Measurements from ENCODE around the gene TTYH2.

TTYH2 gene

GRCh38 chr17:74282587-74283370 is 69.4 kb downstream of the TTYH2 start:
- no peak for DNase-seq (ENCODE audit: low read depth in 3 of 3, low spot score in 1 of 3)

- DNase-seq (ENCODE audit: low read depth in 3 of 3, low spot score in 1 of 3): no peak
These were observed 70.0 kb downstream of the TTYH2 start for GRCh38 chr17:74283371-74283673.

GRCh38 chr17:74287031-74287602 is 73.7 kb downstream of the TTYH2 start:
- DNase-seq (ENCODE audit: low read depth in 3 of 3, low spot score in 1 of 3): no peak

GRCh38 chr17:74288785-74289184 is 75.4 kb downstream of the TTYH2 start:
- DNase-seq (ENCODE audit: low read depth in 3 of 3, low spot score in 1 of 3): no peak

- no peak for DNase-seq (ENCODE audit: low read depth in 3 of 3, low spot score in 1 of 3)
These were observed 76.3 kb downstream of the TTYH2 start for GRCh38 chr17:74289688-74290087.

GRCh38 chr17:74290340-74290739 is 77.0 kb downstream of the TTYH2 start:
- no peak for DNase-seq (ENCODE audit: low read depth in 3 of 3, low spot score in 1 of 3)

- no peak for DNase-seq (ENCODE audit: low read depth in 3 of 3, low spot score in 1 of 3)
These were observed 79.1 kb downstream of the TTYH2 start for GRCh38 chr17:74292495-74292894.

- no peak for DNase-seq (ENCODE audit: low read depth in 3 of 3, low spot score in 1 of 3)
These were observed 82.5 kb downstream of the TTYH2 start for GRCh38 chr17:74295625-74296547.

GRCh38 chr17:74296548-74296936 is 83.2 kb downstream of the TTYH2 start:
- DNase-seq (ENCODE audit: low read depth in 3 of 3, low spot score in 1 of 3): no peak

- DNase-seq (ENCODE audit: low read depth in 3 of 3, low spot score in 1 of 3): no peak
These were observed 84.6 kb downstream of the TTYH2 start for GRCh38 chr17:74297941-74298340.

- DNase-seq (ENCODE audit: low read depth in 3 of 3, low spot score in 1 of 3): no peak
These were observed 85.4 kb downstream of the TTYH2 start for GRCh38 chr17:74298778-74299177.

GRCh38 chr17:74299226-74300009 is 86.0 kb downstream of the TTYH2 start:
- no peak for DNase-seq (ENCODE audit: low read depth in 3 of 3, low spot score in 1 of 3)

- DNase-seq (ENCODE audit: low read depth in 3 of 3, low spot score in 1 of 3): no peak
These were observed 89.9 kb downstream of the TTYH2 start for GRCh38 chr17:74303305-74303704.

GRCh38 chr17:74304184-74304583 is 90.8 kb downstream of the TTYH2 start:
- DNase-seq (ENCODE audit: low read depth in 3 of 3, low spot score in 1 of 3): no peak

GRCh38 chr17:74305865-74306654 is 92.7 kb downstream of the TTYH2 start:
- DNase-seq (ENCODE audit: low read depth in 3 of 3, low spot score in 1 of 3): no peak

- no peak for DNase-seq (ENCODE audit: low read depth in 3 of 3, low spot score in 1 of 3)
These were observed 94.8 kb downstream of the TTYH2 start for GRCh38 chr17:74307984-74308773.

GRCh38 chr17:74309902-74310301 is 96.5 kb downstream of the TTYH2 start:
- DNase-seq (ENCODE audit: low read depth in 3 of 3, low spot score in 1 of 3): no peak

Data from stimulated activated CD4-positive, alpha-beta T cell treated with anti-CD3 and anti-CD28 coated beads, TNF-alpha, amount 100 ng/mL, for 1 hour (primary cell).